Medulla oblongata (tissue), 1 donor: ENCODE data around the gene FBXO21.
"Not testable (repeated sequence)": the region's sequence is repeated elsewhere in the genome, so short reads cannot be mapped to it uniquely, and the experiment has no call there.

ENCODE experiments used
- DNase-seq: peaks from one replicate; pipeline ENCODE4 v3.0.0-alpha.2; 2015; ENCODE audit errors: extremely low spot score

Gene FBXO21, protein sequence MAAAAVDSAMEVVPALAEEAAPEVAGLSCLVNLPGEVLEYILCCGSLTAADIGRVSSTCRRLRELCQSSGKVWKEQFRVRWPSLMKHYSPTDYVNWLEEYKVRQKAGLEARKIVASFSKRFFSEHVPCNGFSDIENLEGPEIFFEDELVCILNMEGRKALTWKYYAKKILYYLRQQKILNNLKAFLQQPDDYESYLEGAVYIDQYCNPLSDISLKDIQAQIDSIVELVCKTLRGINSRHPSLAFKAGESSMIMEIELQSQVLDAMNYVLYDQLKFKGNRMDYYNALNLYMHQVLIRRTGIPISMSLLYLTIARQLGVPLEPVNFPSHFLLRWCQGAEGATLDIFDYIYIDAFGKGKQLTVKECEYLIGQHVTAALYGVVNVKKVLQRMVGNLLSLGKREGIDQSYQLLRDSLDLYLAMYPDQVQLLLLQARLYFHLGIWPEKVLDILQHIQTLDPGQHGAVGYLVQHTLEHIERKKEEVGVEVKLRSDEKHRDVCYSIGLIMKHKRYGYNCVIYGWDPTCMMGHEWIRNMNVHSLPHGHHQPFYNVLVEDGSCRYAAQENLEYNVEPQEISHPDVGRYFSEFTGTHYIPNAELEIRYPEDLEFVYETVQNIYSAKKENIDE

DNA sequence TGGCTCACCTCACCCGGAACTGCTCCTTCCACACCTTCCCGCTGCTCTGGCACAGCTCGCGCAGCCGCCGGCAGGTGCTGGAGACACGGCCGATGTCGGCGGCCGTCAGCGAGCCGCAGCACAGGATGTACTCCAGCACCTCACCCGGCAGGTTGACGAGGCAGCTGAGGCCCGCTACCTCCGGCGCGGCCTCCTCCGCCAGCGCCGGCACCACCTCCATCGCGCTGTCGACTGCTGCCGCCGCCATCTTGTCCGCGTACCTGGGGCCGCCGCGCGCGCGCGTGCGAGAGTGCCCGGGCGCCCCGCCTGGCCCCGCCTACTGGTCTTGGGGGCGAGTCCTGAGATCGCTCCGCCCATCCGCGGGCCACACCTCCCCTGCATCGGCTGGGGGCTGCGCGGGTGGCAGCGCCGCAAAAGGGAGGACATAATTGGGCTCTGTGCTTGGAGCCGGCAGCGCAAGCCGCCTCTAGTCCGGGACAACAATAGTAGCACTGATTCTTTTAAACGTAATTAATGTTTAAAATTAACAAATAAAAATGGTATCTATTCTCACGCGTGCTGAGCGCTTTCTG lies at the start of gene FBXO21:
Gene FBXO21, minus strand, starts transcription at position 261 of the 572 bp plus-strand sequence. Its CDS starts 14 bp downstream, at position 247.
- DNase-seq, result peak; percentile 96

DNA sequence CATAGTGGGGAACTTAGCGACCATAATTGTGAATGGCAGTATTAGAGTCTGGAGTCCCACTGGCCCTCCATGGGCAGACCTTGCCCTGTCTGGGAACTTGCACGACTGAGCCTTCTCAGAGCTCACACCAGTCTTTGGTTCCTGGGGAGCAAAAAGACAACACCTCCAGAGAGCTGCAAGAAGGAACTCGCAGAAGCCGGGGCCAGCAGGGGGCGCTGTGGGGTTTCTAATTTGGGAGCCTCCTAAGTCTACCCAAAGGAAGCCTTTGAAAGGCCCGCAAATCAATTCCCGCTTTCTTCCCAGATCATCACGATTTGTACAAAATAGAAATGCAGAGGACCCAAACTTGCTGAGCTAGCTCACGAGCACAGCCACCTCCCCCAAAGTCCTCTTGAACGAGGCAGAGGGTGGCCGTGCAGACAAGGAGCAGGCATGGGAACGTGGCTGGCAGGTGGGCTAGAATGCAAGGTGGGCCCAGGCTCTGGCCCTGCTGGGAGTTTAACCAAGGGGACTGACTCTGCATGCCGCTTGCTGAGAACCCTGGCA lies 46.3 kb upstream of the FBXO21 start:
- DNase-seq, result peak; percentile 74

DNA sequence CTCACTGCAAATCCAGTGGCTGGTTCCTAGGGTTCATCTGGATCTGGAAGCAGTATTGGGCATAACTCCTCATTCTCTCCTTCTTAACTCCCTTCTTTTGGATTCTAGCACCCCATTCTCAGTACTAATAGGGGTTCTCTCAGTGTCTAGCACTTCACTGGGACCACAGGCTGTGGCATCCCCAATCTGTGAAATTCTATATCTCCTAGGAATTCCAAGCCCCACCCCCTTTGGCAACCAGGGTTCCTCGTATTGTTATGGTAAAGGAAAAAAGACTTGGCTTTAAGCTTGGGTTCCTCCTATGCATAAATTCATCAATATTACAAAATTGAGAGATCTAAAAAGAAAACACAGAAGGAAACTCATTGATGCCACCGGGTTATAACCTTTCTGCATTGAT lies 45.0 kb upstream of the FBXO21 start:
- DNase-seq, result no peak

DNA sequence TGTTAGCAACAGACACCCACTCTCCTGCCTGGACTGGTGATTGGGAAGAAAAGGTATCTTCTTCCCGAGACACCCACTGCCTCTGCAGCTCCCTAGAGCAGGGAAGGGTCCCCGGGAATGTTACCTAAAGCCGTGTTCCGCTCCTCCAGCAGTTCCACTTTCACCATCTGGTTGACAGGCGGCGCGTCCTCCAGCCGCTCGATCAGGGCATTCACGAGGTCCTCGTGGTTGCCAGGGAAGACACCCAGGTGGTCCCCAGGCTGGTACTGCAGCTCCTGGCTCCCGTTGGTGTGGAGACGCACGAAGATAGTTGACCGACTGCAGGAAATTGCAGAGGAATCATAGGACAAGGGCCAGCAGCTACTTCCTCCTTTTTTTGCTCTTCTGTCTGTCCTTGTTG lies 44.2 kb upstream of the FBXO21 start:
- no peak for DNase-seq

DNA sequence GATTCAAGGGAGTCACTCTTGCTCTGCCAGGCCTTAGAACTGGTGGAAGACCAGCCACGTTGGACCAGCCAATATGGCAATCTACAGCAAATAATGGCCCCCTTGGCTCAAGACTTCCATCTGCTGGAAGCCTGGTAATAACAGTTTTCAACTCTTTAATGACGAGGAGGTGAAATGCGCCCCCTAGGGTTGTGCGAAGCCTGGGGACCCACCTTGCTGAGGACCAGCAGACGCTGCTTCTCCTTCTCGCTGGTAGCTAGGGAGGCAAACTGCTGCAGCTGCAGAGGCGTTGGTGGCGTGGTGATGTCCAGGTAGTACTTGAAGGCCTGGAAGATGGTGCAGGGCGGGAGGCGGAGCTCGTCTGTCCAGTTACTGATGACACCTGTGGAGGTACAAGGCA lies 41.5 kb upstream of the FBXO21 start:
- no peak for DNase-seq

DNA sequence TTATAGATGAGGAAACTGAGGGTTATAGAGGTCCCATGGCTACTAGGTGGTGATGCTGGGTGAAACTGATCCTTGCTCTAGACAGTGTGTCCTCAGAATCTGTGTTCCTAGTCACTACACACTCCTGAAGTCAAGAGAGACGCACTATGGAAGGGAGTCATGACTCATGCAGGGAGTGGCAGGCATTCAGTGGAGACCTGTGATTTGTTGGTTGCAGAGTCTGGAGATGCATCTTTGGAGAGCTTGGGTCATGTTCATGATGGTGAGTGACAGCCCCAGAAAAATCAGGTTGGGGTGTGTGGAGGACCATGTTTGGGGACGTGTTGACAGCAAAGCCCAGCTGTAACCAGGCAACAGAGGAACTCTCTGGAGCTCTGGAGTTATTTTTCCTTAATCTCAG lies 38.0 kb upstream of the FBXO21 start:
- no peak for DNase-seq

DNA sequence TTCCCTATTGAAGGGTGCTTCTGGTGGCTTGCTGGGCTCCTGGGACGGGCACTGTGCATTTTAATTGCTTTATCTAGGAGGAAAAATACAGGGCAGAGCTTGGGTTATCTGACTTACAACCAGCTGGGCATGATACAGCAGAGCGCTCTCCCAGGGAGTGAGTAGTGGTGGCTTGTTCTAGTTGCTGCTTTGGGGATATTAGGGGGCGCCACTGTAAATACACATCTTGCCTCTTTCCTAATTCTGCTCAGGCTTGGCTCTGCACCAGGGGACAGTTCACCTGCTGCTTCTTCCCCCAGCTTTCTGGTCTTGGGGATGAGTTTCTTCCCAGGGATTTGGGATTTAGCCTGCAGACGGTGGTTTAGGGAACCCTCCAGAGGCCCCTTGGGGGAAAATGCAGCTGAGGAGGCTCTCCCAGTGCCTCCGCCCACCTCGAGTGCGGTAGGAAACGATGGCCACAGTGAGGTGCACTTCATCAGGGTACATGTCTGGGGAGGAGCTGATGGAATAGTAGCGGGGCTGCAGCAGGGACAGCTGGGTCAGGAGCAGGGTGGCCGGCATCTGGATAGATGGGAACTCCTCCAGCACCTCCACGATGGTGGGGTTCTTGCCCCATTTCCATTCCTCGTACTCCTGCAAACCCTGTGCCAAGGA lies 36.9 kb upstream of the FBXO21 start:
- DNase-seq, result no peak

DNA sequence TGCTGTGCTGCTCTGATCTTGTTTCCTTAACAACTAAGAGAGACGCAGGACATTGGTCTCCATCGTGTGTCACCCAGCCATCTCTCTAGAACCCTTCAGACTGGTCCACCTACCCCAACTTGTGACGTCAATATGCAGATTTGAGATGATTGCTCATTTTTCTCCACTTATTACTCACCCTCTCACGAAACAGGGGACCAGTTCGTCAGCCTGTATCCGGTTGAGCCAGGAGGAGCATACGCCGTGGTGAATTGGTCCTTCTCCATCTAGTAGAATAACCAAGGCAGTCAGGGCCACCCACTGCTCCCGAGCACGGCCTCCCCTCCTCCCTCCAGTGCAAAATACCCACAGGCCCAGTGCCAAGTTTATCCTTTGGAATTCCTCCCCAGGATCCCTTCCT lies 36.2 kb upstream of the FBXO21 start:
- DNase-seq, result no peak

DNA sequence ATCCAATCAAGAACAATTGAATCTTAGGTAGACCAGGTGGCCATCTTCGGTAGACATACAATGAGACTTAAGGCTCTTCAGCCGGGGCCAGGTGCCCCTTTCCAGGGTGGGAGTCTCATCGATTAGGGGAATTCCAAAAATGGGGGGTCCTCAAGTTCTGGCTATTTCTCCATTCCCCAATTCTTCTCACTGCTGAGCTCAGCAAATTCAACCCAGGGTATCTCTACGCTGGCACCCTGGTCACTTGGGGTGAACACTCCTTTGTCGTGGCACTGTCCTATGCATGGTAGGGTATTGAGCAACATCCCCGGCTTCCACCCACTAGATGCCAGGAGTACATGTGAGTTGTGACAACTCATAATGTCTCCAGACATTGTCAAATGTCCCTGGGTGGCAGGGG lies 34.9 kb upstream of the FBXO21 start:
- DNase-seq, result no peak

DNA sequence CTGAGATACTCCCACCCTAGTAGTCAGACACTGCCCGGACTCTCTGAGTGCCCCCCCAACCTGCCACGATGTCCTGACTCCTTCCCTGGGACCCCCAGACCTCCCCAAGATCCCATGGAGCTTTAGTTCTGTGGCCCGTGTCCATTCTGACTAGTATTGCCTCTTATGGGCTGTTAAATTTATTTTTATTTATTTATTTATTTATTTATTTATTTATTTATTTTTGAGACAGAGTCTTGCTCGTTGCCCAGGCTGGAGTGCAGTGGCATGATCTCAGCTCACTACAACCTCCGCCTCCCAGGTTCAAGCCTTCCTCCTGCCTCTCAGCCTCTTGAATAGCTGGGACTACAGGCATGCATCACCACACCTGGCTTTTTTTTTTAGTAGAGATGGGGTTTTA lies 30.7 kb upstream of the FBXO21 start:
- DNase-seq, result not testable (repeated sequence)

DNA sequence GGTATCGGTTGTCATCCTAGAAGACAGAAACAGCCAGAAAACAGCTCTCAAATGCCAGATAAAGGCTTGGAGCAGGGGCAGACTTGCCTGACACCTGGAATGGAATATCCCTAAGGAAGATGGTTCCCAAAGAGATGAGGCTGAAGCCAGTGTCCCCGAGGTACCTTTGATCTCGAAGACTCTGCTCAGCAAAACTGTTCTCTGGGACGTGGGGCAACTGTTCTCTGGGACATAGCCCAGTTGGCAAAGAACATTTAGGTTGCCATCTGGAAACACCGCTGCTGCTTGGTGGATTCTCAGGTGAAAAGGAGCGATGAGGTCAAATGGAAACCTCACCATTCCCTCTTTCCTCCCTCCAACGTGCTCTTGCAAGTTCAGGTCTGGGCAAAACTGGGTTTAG lies 27.9 kb upstream of the FBXO21 start:
- no peak for DNase-seq

DNA sequence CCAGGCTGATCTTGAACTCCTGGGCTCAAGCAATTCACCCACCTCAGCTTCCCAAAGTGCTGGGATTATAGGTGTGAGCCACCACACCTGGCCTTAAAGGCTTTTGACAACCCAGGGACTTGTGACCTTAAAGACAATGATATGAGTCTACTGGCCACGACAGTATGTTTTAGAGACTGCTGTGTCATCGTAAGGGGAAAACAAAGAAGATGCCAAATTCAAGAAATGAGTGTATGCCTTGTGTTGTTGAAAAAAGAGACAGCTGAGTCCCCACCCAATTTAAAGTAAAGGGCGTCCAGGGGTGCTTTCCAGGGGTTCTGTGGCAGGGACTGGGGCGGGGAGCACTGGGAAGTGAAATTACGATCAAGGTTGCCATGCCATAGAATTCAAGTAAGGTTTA lies 26.4 kb upstream of the FBXO21 start:
- no peak for DNase-seq

DNA sequence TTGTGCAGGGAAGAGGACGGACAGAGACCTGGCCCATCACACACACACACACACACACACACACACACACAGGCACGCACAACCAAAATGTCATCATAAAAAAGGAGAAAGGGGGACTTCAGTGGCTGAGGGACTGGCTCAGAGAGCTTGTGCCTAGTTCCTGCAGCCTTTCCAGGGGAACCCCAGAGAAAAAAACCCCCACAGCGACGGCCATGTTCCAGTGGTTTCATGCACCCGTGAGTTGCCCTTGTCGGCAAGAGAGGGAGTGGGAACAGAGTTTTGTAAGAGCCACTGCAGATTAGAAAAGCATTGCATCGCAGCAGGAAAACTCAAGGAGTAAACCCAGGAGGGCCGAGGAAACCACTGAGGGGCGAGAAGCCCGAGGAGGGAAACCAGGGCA lies 24.5 kb upstream of the FBXO21 start:
- DNase-seq, result no peak

DNA sequence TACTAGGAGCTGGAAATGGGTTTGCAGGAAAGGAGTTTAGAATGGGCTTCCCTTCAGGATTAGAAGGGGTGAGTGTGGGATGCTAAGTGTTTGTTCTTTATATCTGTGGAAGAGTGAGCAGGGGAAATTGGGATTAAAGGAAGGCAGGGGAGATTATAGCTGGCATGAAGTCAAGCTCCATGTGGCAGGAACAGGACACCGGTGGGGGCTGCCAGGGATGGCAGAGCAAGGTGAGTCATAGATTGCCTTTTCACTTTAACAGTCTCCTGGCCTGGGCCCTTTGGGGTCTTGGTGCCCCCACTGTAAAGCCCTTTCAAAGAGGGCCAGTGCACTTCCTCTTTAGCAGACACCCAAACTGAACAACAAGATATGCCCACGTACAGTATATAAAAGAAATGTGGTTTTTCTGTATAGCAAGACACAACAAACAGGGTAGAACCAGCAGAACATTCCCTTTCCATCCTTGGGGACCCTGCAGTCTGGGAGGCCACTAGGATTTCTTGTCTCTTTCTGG lies 23.1 kb upstream of the FBXO21 start:
- DNase-seq, result no peak

DNA sequence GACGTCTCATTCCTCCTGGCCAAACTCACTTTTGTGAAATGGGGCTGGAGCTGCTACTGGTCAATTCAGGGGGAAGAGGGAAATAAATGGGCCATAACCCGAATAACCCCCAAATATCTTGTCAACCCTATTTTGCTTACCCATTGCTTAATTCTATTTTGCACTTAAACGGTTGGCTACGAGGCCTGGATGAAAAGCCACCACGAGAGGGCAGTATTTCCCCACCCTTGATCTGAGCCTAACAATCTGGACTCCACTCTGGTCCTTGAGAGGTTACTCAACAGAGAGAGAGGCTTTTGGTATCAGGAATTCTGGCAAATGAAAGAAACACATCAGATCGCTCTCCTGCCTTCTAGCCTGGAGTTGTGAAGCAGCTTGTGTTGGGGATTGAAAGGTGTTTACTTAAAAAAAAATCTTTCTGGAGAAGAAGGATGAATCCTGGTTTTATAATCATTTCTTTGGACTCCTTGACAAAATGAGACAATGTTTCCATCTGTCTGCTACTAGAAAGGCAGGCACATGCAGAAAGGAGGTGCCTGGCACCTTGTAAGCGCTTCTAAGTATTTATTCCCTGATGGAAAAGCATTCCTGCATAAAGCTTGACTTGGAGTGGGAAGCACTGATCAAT lies 22.4 kb upstream of the FBXO21 start:
- peak; percentile 91 for DNase-seq

DNA sequence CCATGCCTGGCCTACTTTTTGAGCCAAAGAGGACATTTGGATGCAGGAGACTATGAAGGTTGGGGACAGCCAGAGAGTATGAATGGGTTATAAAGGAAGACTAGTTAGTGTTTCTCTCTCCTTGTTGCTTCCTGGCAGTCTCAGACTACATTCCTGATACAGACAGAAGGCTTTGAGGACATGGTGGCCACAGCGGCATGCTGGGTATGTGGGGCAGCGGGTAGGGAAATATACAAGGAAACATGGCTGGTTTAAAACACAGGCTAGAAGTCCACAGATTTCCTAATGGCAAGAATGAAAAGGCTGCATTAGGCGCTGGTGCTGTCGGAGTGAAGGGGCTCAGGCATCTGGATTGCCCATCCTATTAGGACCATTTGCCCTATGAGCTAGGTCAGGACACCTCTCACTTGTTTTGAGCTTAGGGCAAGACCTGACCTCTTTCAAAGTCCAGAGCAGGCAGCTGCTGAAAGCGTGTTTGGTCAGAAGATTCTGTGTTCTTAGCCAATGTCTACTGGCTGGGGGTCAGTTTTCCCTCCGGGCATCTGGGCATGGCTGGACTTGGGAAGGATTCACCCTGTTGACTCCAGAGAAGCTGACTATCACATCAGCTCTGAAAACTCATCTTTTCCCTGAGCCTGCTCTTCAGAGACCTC lies 20.1 kb upstream of the FBXO21 start:
- no peak for DNase-seq

DNA sequence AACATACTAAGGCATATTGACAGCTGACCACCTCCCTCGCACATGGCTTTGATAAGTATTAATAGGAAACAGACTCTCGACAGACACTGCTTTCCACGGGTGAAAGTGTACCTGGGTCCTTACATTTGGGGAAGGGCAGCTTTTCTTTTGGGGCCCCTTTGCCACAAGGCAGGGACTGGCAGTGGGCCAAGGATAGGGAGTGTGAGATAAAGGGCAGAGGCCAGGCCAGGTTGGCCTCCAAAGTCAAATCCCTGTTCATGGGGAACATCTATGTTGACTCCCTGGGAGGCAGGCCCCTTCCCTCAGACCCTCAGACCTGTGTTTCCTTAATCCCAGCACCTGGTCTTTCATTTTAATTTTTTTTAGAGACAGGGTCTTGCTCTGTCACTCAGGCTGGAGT lies 19.4 kb upstream of the FBXO21 start:
- DNase-seq, result no peak

DNA sequence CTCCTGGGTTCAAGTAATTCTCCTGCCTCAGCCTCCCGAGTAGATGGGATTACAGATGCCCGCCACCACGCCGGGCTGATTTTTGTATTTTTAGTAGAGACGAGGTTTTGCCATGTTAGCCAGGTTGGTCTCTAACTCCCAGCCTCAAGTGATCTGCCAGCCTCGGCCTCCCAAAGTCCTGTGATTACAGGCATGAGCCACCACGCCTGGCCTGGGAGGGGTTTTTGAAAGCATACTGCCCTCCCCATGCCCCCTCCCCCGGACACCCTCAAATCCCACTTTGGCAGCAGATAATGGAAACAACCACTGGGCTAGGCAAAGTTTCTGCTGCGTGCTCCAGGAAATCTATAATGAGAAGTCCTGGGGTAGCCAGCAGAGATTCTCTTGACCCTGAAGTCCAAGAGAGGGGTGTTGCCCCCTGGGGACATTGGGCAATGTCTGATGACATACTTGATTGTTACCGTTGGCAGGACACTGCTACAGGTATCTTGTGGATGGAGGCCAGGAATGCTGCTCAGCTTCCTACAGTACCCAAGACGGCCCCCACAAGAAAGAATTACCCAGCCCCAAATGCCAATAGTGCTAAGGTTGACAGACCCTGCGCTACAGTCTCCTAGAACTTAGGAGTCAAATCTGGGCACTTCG lies 18.7 kb upstream of the FBXO21 start:
- DNase-seq, result no peak

DNA sequence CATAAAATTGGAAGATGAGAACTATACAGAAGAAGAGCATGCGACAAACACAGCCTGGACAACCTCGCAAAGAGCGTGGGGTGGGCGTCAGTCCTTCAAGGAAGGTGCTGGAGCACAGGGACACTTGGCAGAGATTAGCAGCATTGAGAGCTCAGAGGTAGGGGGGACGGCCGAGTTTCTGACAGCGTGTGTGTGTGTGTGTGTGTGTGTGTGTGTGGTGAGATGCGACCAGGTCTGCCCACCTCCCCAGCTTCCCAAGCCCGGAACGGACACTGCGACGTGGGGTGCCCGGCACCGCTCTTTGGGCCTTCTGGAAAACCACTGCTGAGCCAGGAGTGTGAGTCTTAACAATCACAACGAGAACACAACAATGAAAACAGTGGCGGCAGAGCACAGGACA lies 17.9 kb upstream of the FBXO21 start:
- no peak for DNase-seq

DNA sequence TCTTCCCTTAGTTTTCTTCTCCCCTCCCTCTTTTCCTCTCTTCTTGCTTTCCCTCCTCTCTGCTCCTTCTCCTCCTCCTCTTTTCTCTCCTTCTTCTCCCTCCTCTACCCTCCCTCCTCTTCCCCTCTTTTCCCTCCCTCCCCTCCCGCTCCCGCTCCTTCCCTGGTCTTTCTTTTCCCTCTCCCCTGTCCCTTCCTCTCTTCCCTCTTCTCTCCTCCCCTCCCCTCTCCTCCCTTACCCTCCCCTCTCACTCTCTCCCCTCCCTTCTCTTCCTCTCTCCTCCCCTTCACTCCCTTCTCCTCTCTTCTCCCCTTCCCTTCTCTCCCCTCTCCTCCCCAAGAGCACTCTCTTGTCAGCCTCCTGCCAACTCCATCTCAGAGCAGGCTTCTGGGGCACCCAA lies 17.4 kb upstream of the FBXO21 start:
- no peak for DNase-seq

DNA sequence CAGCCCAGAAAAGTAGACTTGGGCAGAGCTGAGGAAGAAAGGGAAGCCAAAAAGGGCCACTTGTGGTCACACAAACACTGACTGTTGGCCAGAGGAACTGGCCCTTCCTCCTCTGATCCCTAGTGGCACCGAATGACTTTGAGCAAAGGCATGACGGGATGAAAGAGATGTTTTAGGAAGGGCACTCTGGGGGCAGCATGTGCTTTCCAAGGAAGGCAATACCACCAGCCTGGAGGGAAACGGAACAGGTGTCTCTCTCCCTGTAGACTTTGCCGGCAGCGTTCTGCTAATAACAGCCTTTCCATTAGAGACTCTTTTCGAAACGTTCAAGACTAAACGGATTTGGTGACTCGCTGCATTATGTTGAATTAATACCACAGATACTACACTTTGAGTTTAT lies 12.3 kb upstream of the FBXO21 start:
- no peak for DNase-seq
